GM19238 (cell line): Measurements from ENCODE around the gene HPCAL1.
"Not testable (repeated sequence)": the region's sequence is repeated elsewhere in the genome, so short reads cannot be mapped to it uniquely, and the experiment has no call there.

Experiments
- DNase-seq: peaks from one replicate; pipeline ENCODE4 v3.0.0; 2011; ENCODE audit warnings: low spot score; ENCODE audit not compliant: insufficient read length

HPCAL1 gene

GRCh38 chr2:10284108-10284870, 18.4 kb upstream of the HPCAL1 start:
- no peak for DNase-seq

GRCh38 chr2:10285191-10285555, 17.5 kb upstream of the HPCAL1 start:
- DNase-seq: no peak

- DNase-seq: no peak
Observed at GRCh38 chr2:10285556-10286198, 17.0 kb upstream of the HPCAL1 start.

- no peak for DNase-seq
Observed at GRCh38 chr2:10286216-10287037, 16.3 kb upstream of the HPCAL1 start.

- no peak for DNase-seq
Observed at GRCh38 chr2:10287761-10288160, 14.9 kb upstream of the HPCAL1 start.

GRCh38 chr2:10288606-10289005, 14.1 kb upstream of the HPCAL1 start:
- no peak for DNase-seq

GRCh38 chr2:10289352-10289751, 13.4 kb upstream of the HPCAL1 start:
- no peak for DNase-seq

- DNase-seq: no peak
Observed at GRCh38 chr2:10289891-10290290, 12.8 kb upstream of the HPCAL1 start.

- DNase-seq: not testable (repeated sequence)
Observed at GRCh38 chr2:10291376-10291775, 11.3 kb upstream of the HPCAL1 start.

GRCh38 chr2:10292033-10292432, 10.7 kb upstream of the HPCAL1 start:
- no peak for DNase-seq

- no peak for DNase-seq
Observed at GRCh38 chr2:10293603-10294002, 9.1 kb upstream of the HPCAL1 start.

GRCh38 chr2:10294077-10294476, 8.6 kb upstream of the HPCAL1 start:
- no peak for DNase-seq

GRCh38 chr2:10295649-10296048, 7.1 kb upstream of the HPCAL1 start:
- DNase-seq: not testable (repeated sequence)

- DNase-seq: no peak
Observed at GRCh38 chr2:10296142-10296541, 6.6 kb upstream of the HPCAL1 start.

GRCh38 chr2:10297191-10297830, 5.4 kb upstream of the HPCAL1 start:
- no peak for DNase-seq

- DNase-seq: no peak
Observed at GRCh38 chr2:10297959-10298531, 4.7 kb upstream of the HPCAL1 start.

- not testable (repeated sequence) for DNase-seq
Observed at GRCh38 chr2:10298777-10299176, 3.9 kb upstream of the HPCAL1 start.

- no peak for DNase-seq
Observed at GRCh38 chr2:10300328-10300920, 2.3 kb upstream of the HPCAL1 start.

GRCh38 chr2:10300997-10301940, 1.4 kb upstream of the HPCAL1 start:
- DNase-seq: no peak

- DNase-seq: no peak
Observed at GRCh38 chr2:10301941-10302478, 694 bp upstream of the HPCAL1 start.
